Stimulated activated CD8-positive, alpha-beta memory T cell treated with anti-CD3 and anti-CD28 coated beads, Interleukin-12 subunit alpha, Interleukin-12 subunit beta, amount 100 ng/mL, for 1 hour (primary cell): ENCODE data around the gene APOBR.
"Not testable (repeated sequence)": the region's sequence is repeated elsewhere in the genome, so short reads cannot be mapped to it uniquely, and the experiment has no call there.

Experiments used
- DNase-seq: peaks from one replicate; pipeline ENCODE4 v3.0.0-alpha.2; 2020; ENCODE audit warnings: low read depth

The APOBR gene

DNA sequence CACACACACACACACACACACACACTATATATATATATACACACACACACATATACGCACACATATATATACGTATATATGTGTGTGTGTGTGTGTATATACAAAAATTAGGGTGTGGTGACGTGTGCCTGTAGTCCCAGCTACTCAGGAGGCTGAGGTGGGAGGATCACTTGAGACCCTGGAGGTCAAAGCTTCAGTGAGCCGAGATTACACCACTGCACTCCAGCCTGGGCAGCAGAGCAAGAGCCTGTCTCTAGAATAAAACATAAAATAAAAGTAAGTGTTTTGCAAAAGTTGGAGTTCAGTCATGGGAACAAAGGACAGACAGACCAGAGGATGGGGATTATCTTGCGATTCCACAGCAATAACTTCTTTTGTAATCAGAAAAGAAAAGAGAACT lies 33.5 kb downstream of the APOBR start:
- no peak for DNase-seq

DNA sequence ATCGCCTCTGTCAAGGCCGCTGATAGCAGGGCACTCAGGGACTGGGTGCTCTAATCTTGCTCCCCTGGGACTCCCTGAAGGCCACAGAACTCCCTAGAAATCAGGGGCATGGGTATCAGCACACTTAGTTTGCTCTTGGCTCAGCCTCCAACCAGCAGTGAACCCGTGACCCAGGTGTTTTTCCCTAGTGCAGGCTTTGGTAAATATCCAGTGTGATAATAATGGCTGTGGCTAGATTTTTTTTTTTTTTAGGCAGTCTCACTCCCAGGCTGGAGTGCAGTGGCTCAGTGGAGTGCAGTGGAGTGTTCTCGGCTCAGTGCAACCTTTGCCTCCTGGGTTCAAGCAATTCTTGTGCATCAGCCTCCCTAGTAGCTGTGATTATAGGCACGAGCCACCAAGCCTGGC lies 34.0 kb downstream of the APOBR start:
- no peak for DNase-seq

DNA sequence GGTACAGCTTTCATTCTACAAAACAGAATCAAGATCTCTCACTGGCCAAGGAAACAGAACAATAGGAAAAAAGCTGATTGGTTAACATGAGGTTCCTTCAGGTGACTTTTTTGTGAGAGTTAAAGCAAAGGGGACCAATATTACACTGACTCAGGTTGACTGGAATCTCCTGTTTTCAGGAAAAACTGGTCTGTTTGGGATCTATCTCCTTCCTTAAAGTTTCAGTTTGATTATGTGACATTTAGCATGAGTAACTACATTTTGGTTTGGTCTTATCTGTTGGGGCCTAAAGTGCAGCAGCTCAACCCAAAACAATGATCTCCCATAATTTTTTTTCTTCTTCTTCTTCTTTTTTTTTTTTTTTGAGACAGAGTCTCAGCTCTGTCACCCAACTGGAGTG lies 34.7 kb downstream of the APOBR start:
- no peak for DNase-seq

DNA sequence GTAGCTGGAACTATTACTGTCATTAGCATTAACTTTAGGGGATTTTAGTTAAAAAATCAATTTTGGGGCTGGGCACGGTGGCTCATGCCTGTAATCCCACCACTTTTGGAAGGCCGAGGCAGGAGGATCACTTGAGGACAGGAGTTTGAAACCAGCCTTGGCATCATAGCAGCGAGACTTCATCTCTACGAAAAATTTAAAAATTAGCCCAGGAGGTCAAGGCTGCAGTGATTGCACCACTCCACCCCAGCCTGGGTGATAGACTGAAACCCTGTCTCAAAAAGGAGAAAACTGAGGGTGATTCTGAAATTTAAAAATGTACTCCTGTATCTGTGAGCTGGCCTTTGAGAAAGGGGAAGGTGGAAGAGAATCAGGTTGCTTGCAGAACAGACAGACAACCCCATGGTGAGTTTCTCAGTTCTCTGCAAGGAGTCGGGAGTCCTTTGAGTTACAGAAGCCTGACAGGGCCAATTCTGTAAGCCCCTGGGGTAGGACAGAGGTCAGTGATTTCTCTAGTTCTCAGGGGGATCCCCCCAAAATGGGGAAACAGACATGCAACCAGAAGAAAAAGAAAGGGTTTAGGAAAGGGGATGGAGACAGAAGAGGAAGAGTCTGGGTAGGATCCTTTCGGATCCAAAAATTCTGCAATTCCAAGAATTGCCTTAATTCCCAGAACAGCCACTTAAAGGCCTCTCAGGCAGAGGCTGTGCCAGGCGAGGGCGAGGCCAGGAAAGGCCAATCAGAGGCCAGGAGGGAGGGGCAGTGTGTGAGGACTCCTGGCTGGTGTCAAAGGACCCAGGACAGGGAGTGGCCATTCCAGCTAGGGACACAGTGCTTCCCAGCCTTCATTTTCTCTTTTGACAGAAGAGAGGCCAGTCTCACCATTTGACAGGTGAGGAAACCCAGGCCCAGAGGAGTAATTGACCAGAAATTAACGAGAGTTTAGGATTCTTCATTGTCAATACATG lies 37.6 kb downstream of the APOBR start:
- no peak for DNase-seq

DNA sequence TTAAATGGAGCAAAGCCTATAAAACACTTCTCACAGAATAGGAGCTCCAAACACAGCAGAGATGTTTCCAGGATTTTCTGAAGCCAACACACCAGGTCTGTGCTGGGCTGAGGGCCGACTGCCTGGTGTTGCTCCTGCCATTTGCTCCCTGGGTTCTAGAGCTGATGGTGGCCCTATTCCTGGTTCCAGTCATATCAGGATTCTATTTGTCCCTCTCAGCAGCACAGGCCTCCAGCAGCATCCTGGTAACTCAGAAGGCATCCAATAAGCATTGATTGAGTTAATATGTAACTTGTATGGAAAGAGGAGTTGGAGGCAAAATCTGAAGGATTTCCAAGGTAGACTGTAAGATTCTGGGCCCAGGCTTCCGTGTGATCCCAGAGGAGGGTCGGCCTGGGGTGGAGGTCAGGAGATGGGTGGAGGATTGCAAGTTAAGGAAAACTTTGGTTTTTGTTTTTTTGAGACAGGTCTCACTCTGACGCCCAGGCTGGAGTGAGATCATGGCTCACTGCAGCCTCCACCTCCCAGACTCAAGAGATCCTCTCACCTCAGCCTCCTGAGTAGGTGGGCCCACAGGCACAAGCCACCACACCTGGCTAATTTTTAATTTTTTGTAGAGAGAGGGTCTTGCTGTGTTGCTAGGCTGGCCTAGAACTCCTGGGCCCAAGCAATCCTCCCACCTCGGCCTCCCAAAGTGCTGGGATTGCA lies 38.7 kb downstream of the APOBR start:
- DNase-seq: no peak

DNA sequence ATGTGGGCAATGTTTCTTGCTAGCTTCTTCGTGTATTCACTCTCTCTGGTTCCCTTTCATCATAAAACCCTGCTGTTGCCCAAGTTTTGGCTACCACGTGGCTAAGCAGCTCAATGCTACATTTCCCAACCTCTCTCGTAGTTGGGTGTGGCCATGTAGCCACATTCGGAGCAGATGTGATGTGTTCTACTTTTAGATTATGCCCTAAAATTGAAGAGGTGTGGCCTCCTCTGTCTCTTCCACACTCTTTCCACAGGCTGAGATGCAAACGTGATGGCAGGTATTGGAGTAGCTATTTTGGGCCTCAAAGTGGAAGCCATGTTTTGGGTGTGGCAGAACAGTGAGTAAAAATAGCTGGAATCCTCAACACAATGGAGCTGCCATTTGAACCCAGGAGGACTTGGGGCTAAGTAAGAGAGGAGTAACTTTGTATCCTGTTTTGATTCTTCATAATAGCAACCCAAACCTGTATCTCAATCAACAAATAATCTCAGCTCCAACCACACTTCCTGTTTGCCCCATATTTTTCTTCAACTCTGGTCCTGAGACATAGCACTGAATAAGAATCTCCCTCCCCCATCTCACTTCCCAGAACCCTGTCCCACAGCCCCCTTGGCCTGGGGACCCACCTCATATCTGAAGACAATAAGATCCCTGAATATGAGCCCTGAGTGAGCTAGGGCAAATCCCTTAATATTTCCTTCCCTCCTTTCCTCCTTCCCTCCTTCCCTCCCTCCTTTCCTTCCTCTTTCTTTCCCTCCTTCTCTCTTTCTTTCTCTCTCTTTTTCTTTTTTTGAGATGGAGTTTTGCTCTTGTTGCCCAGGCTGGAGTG lies 40.3 kb downstream of the APOBR start:
- DNase-seq: no peak

DNA sequence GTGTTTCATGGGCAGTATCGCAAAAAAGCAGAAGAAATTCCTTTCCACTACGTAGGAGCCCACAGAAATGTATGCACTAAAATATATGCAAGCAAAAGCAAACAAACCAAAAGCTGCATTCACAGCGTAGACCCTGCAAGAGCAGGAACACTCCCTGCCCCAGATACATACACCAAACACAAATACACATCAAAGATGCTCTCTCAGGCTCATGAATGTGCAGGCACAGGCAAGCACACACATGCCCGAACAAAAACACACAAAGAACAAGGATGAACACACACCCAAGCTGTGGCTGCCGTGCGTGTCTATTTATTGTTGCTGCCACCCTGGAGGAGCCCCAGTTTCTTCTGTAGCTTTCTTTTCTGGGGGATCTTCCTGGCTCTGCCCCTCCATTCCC lies 42.6 kb downstream of the APOBR start:
- no peak for DNase-seq

DNA sequence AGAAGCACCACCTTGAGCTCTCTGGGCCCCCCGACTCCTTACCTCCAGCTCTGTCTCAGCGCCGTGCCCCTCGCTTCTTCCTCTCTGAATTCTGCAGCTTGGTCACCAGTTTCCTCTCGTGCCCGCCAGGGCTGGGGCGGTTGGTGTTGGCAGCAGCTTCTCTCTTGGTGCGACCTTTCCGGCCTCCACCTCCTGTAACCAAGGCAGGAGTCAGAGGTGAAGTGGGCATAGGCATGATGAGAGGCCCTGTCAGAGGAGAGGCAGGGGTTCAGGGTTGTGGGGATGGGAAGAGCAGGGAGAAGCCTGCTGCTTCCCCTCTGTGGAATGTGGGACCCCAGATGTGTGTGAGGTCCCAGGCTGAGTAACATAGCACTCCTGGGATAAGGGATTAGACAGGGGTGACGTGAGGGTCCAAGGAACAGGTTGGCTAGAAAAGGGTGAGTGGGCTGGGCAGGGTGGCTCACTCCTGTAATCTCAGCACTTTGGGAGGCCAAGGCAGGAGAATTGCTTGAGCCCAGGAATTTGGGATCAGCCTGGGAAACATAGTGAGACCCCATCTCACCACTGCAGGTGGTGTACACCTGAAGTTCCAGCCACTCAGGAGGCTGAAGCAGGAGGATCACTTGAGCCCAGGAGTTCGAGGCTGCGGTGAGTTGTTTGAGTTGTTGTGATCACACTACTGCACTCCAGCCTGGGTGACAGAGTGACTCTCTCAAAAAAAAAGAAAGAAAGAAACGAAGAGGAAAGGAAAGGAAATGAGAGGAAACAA lies 43.7 kb downstream of the APOBR start:
- no peak for DNase-seq

DNA sequence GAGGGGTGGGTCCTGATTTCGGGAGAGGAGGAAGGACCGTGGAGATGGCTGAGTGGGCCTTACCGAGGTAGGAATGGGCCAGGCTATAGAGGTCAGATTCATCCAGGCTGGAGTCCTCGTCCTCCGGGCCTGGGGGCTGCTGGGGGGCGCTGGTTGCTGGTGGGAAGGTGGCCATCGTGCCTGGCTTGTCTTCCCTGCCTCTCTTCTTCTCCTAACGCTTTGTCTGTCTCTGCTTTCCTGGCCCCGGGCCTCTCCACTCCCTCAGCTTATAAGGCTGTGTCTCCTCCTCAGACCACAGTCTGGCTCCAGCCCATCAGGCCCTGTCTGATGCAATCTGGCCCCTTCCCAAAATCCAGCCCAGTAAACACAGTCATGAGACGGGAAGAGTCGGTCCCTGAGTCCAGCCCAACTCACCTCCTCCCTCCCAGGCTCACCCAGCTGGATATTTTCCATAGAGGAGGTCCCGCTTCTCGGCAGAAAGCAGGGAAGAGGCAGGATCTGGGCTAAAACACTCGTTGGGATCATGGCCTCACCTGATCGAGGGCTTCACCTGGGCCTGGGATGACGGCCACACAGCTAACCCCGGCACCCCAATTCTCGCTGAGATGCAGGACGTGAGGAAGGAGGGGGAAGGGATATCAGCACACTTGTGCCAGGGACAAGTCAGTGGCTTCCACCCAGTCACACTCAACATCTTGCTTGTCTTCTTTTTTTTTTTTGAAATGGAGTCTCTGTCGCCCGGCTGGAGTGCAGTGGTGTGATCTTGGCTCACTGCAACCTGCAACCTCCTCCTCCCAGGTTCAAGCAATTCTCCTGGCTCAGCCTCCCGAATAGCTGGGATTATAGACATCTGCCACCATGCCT lies 44.5 kb downstream of the APOBR start, which contains the start of gene NUPR1:
TSS of gene NUPR1 (minus strand) at position 242 of the 864 bp plus-strand sequence. CDS start at position 175, 67 bp downstream.
- DNase-seq: no peak

DNA sequence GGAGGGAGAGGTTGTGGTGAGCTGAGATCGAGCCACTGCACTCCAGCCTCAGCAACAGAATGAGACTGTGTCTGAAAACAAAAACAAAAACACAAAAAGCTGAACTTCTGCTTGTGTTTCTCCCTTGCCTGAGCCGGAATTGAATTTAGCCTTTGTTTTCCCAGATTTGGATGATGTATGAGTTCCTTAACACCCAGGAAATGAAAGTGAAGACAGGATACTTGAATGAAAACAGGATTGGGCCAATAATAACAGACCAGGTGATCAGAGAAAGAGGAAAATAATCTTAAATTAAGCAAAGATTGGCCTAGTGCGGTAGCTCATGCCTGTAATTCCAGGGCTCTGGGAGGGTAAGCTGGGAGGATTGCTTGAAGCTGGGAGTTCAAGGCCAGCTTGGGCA lies 45.9 kb downstream of the APOBR start:
- no peak for DNase-seq

DNA sequence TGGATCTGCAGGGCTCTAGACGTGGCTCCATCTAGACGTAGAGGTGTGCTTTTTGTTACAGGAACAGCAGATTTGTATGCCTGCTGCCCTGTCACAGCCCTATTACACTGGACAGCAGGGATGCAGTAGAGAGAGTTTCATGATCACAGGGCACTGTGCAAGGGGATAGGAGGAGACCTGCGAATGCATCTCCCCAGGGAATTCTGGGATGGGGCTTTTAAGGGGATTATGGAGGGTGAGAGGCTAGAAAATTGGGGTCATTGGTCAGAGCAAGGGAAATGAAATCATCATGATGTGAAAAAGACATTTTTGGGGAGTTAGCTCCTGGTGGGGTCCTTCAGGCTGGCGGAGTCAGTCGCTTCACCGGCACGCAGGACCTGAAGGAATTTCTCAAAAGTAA lies 48.2 kb downstream of the APOBR start:
- no peak for DNase-seq

DNA sequence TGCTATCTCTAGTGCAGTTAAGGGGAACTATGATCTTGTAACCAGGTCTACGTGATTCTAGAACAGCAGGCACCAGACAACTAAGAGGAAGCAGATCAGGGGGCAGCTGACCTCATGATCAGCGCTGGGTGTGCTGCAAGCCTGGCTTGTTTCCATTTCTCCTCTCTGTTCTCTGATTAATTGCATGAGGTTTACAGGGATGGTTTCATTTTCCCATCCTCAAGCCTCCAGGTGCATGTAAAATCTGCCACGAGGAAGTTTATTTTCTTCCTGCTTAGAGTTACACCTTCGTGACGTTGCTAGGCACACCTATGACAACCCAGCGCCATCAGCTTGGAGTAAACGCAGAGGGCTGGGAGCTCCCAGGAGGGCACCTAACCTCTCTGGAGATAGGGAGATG lies 48.6 kb downstream of the APOBR start:
- DNase-seq: no peak

DNA sequence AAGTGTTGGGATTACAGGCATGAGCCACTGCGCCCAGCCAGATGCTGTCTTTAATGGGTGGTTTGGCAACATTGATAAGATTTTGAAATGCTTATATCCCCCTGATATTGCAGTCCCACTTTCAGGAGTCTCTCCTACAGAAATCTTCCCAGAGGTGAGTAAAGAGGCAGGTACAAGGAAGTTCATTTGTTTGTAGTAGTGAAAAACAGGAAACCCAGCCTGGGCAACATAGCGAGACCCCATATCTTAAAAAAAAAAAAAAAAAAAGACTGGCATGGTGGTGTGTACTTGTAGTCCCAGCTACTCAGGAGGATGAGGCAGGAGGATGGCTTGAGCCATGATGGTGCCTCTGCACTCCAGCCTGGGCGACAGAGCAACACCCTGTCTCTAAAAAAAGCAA lies 50.6 kb downstream of the APOBR start:
- no peak for DNase-seq

DNA sequence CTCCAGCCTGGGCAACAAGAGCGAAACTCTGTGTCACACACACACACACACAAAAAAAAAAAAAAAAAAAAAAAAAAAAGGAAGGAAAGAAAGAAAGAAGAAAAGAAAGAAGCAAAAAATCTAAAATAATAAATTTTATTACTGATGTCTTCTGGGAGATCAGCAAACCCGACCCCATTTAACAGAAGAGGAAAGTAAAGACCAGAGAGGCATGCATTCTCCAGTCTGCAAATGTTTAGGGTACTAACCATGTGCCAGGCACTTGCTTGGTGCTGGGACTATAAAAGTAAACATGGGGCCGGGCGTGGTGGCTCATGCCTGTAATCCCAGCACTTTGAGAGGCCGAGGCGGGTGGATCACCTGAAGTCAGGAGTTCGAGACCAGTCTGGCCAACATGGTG lies 51.5 kb downstream of the APOBR start:
- not testable (repeated sequence) for DNase-seq

DNA sequence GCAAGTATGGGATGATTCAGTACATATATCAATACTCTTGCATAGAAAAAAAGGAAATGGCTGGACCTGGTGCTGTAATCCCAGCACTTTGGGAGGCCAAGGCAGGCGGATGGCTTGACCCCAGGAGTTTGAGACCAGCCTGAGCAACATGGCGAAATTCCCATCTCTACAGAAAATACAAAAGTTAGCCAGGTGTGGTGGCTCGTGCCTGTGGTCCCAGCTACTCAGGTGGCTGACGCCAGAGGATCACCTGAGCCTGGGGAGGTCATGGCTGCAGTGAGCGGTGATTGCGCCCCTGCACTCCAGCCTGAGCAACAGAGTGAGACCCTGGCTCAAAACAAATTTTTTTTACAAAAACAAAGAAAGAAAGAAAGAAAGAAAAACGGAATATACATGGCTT lies 52.2 kb downstream of the APOBR start:
- no peak for DNase-seq

DNA sequence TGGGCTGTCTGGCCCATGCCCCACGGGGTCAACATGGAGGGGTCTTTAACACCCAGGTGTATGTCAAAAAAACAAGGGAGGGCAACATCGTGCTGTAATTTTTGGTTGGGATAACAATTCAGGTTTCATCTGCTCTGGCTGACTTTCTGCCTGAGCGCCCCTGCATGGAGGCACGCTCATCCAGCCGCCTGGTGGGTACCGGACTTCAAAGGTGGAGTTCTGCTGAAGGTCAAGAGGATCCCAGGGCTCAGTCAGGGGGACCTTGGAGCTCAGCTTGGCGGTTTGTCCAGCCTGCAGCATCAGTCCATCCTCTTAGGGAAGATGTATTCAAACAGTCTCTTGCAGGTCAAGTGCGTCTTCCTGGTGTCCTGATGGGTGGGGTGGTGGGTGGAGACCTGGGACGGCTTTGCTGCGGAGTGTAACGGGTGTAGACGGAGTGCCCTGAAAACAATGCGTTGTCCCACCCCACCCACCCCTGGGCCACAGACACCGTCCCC lies 53.9 kb downstream of the APOBR start:
- no peak for DNase-seq
